KBM-7 (cell line): ENCODE measurements around the gene VWCE.
"Not testable (repeated sequence)": the region's sequence is repeated elsewhere in the genome, so short reads cannot be mapped to it uniquely, and the experiment has no call there.

Experiments used
- DNase-seq: peaks from one replicate; pipeline ENCODE4 v3.0.0-alpha.2; 2015
- in situ Hi-C: fragments of 300-500 bp; cut with MboI; formaldehyde crosslinking; loops from 2 replicates; pipeline ENCODE4 v1.14.3; 2020; ENCODE audit warnings: low sequenced_read_pairs, low pct_unique_long_range_greater_than_20kb, mixed read lengths

The VWCE gene

GRCh38 chr11:61231585-61231984 lies 63.5 kb downstream of the VWCE start:
- DNase-seq, in situ Hi-C loops: not testable (repeated sequence)

- in situ Hi-C loops, DNase-seq: not testable (repeated sequence)
Measured at GRCh38 chr11:61231033-61231432, 64.1 kb downstream of the VWCE start.

DNA sequence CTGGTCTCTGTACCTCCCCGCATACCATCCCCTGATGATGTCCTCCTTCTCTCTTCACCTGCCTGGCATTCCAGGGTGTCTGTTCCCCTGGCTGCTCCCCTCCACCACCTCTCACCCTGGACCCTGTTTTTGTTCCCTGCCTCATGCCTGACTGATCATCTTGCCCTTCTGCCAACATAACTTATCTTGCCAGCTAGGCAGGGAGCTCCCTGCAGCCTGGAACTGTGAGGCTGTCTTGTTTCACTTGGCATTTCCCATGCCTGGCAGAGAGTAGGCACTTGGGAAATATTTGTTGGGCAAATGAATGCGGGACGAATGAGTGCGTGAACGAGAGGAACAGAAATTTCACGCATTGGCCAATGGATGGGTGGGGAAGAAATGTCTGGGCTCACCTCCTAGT lies 65.7 kb downstream of the VWCE start:
- in situ Hi-C loops, result not testable (repeated sequence)

DNA sequence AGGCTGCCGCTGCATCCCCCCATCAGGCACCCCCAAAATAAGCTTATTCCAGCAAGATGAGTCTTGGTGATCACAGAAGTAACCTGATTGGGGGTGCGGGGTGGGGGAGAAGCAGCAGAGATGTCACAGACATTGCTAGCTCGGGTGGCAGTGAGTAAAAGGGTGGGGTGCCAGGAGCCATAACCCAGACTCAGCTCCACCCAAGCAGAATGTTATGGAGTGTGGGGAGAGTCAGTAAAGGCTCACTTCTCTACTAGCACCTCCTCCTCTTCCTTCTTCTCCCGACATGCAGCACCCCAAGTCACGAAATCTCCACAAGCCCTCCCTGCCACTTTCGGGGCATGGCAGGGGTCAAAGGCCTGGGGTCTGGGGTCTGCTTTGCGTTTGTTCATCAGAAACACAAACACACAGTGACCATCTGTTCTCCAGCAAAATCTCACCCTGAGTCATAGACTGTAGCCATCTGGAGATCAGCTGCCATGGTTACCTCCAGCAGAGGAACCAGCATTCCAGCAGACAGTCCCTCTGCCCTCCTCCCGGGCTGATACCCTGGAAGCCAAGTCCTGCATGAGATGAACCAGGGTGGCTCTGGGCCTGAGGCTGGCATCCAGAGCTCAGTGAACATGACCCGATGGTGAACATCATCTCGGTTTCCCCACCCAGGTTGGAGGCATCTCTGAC lies 68.5 kb downstream of the VWCE start:
- in situ Hi-C loops, DNase-seq: not testable (repeated sequence)

More for the DNA sequence above, 65.7 kb downstream of the VWCE start:
- DNase-seq, result not testable (repeated sequence)

- DNase-seq, in situ Hi-C loops: not testable (repeated sequence)
Measured at GRCh38 chr11:61222692-61223091, 72.4 kb downstream of the VWCE start.

GRCh38 chr11:61222047-61222446 lies 73.1 kb downstream of the VWCE start, which contains the start of gene PGA4:
TSS of gene PGA4 (plus strand) at chr11:61222347. CDS start at chr11:61222401, 54 bp downstream.
- in situ Hi-C loops, DNase-seq: not testable (repeated sequence)

- in situ Hi-C loops, DNase-seq: not testable (repeated sequence)
Measured at GRCh38 chr11:61219016-61219415, 76.1 kb downstream of the VWCE start.

GRCh38 chr11:61218306-61218705 lies 76.8 kb downstream of the VWCE start:
- DNase-seq, in situ Hi-C loops: not testable (repeated sequence)

DNA sequence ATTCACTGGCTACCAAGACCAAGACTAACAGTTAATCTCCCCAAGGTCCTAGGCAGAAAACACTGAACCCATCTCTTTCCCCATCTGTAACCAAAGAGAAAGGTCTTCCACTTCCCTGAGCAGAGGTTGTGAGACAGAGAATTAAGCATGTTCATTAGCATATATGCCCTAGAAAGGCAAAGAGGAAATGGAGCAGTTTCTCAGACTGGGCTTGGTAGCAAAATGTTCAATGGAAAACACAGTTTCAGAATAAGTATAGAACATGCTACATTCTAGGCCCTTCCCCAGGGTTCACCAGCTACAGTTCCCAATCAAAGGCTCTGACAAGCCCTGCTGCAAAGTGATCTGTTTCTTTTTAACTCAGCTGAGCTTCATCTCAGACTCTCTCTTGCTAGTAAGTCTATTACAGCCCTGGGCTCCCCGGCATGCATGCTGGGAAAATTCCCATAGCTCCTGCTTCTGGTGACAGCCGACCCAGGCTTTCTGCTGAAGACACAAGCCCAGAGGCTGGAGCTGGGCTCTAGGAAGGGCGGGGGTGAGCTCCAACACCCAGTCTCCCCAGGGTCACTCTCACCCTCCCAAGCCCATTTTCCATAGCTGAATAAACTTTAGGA lies 81.3 kb downstream of the VWCE start:
- DNase-seq, in situ Hi-C loops: not testable (repeated sequence)

GRCh38 chr11:61212202-61212601 lies 82.9 kb downstream of the VWCE start:
- in situ Hi-C loops, DNase-seq: not testable (repeated sequence)

DNA sequence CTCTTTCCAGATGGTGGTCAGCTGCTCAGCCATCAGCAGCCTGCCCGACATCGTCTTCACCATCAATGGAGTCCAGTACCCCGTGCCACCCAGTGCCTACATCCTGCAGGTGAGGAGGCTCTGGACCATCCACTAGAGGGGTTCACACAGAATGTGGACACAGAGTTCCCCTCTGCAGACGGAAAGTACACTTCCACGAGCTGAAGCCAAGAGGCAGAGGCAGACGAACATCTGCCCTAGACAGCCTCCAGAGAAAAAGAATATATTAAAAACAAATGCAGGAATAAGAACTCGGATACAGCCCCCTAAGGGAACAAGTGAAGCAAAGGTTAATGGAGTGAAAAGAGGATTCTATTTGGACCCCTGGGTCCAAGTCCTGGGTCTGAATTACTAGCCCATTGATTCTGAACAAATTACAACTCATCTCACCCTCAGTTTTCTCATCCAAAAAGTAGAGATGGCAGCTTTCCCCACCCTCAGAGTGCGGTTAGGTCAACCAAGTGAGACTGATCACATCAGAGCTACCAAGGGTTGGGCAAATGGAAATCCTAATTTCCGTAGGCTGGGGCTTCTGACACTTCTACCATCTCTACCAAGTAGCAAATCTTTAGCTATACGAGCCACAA lies 83.7 kb downstream of the VWCE start:
- DNase-seq, in situ Hi-C loops: not testable (repeated sequence)

DNA sequence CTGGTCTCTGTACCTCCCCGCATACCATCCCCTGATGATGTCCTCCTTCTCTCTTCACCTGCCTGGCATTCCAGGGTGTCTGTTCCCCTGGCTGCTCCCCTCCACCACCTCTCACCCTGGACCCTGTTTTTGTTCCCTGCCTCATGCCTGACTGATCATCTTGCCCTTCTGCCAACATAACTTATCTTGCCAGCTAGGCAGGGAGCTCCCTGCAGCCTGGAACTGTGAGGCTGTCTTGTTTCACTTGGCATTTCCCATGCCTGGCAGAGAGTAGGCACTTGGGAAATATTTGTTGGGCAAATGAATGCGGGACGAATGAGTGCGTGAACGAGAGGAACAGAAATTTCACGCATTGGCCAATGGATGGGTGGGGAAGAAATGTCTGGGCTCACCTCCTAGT lies 84.5 kb downstream of the VWCE start:
- DNase-seq, in situ Hi-C loops: not testable (repeated sequence)
